ENCODE results near the gene RILPL2. TPM values are rescaled to one million over a fixed set of nuclear protein-coding genes. Genes with fewer than 3 reads are reported as not detected.

Gene RILPL2
- total and polyA plus RNA-seq, 2 of the 13 experiments (the other 11 are each of a cell fraction or from before 2014, with no cell fraction given), result 2.7 to 8.1 TPM

DNA sequence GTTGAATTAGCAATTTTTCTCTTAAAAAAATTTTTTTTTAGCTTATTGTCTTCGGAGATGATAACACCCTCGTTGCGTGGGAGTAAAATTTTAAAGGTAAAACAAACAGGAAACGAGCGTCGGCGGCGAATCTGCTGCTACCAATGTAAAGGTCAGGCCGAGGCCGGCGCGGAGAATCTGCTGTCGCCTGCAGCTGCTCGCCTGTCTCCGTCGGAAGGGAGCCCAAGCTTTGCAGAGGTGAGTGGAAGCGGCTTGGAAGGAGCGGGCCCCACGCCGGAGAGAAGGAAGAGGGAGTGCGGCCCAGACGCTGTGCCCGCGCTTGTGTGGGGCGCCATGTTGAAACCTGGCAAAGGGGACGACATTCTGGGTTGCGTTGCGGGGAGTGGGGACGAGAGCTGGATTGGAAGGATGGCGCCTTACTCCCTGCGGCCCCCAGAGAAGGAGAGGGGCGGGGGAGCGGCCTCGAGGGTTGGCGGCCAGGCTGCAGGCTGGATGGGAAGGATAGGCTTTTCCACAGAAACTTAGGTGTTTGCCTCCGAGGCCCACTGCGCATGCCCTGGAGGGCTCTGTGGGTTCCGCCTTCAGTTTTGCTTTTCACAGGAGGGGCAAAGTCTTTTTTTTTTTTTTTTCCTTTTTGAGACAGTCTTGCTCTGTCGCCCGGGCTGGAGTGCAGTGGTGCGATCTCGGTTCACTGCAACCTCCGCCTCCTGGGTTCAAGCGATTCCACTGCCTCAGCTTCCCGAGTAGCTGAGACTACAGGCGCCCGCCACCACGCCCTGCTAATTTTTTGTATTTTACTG, 21.7 kb upstream of the RILPL2 start, which contains the start of gene SNRNP35 (continued):
- TF ChIP-seq FOXK1 (CRISPR knock-in tag; IDR thresholded peaks at IDR 0.05; ENCODE audit: borderline replicate concordance, low read depth), result peak; percentile 57; the same call in 1 of the 2 replicates
- TF ChIP-seq, protein P1, sequence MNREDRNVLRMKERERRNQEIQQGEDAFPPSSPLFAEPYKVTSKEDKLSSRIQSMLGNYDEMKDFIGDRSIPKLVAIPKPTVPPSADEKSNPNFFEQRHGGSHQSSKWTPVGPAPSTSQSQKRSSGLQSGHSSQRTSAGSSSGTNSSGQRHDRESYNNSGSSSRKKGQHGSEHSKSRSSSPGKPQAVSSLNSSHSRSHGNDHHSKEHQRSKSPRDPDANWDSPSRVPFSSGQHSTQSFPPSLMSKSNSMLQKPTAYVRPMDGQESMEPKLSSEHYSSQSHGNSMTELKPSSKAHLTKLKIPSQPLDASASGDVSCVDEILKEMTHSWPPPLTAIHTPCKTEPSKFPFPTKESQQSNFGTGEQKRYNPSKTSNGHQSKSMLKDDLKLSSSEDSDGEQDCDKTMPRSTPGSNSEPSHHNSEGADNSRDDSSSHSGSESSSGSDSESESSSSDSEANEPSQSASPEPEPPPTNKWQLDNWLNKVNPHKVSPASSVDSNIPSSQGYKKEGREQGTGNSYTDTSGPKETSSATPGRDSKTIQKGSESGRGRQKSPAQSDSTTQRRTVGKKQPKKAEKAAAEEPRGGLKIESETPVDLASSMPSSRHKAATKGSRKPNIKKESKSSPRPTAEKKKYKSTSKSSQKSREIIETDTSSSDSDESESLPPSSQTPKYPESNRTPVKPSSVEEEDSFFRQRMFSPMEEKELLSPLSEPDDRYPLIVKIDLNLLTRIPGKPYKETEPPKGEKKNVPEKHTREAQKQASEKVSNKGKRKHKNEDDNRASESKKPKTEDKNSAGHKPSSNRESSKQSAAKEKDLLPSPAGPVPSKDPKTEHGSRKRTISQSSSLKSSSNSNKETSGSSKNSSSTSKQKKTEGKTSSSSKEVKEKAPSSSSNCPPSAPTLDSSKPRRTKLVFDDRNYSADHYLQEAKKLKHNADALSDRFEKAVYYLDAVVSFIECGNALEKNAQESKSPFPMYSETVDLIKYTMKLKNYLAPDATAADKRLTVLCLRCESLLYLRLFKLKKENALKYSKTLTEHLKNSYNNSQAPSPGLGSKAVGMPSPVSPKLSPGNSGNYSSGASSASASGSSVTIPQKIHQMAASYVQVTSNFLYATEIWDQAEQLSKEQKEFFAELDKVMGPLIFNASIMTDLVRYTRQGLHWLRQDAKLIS (CRISPR knock-in tag; IDR thresholded peaks at IDR 0.05), result no peak
- TF ChIP-seq, protein P2, sequence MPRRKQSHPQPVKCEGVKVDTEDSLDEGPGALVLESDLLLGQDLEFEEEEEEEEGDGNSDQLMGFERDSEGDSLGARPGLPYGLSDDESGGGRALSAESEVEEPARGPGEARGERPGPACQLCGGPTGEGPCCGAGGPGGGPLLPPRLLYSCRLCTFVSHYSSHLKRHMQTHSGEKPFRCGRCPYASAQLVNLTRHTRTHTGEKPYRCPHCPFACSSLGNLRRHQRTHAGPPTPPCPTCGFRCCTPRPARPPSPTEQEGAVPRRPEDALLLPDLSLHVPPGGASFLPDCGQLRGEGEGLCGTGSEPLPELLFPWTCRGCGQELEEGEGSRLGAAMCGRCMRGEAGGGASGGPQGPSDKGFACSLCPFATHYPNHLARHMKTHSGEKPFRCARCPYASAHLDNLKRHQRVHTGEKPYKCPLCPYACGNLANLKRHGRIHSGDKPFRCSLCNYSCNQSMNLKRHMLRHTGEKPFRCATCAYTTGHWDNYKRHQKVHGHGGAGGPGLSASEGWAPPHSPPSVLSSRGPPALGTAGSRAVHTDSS (CRISPR knock-in tag; conservative IDR thresholded peaks at IDR 0.05), result no peak
- TF ChIP-seq, protein P3, sequence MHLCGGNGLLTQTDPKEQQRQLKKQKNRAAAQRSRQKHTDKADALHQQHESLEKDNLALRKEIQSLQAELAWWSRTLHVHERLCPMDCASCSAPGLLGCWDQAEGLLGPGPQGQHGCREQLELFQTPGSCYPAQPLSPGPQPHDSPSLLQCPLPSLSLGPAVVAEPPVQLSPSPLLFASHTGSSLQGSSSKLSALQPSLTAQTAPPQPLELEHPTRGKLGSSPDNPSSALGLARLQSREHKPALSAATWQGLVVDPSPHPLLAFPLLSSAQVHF (CRISPR knock-in tag; IDR thresholded peaks at IDR 0.05), result no peak
- TF ChIP-seq, protein P4, sequence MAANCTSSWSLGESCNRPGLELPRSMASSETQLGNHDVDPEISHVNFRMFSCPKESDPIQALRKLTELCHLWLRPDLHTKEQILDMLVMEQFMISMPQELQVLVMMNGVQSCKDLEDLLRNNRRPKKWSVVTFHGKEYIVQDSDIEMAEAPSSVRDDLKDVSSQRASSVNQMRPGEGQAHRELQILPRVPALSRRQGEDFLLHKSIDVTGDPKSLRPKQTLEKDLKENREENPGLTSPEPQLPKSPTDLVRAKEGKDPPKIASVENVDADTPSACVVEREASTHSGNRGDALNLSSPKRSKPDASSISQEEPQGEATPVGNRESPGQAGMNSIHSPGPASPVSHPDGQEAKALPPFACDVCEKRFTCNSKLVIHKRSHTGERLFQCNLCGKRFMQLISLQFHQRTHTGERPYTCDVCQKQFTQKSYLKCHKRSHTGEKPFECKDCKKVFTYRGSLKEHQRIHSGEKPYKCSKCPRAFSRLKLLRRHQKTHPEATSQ (CRISPR knock-in tag; IDR thresholded peaks at IDR 0.05; ENCODE audit: borderline replicate concordance), result no peak
- TF ChIP-seq, protein P5, sequence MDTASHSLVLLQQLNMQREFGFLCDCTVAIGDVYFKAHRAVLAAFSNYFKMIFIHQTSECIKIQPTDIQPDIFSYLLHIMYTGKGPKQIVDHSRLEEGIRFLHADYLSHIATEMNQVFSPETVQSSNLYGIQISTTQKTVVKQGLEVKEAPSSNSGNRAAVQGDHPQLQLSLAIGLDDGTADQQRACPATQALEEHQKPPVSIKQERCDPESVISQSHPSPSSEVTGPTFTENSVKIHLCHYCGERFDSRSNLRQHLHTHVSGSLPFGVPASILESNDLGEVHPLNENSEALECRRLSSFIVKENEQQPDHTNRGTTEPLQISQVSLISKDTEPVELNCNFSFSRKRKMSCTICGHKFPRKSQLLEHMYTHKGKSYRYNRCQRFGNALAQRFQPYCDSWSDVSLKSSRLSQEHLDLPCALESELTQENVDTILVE (CRISPR knock-in tag; IDR thresholded peaks at IDR 0.05), result peak; percentile 77
- TF ChIP-seq ZNF75D (CRISPR knock-in tag; IDR thresholded peaks at IDR 0.05; ENCODE audit: borderline replicate concordance), result no peak
- TF ChIP-seq ISX (CRISPR knock-in tag; conservative IDR thresholded peaks at IDR 0.05), result no peak
- TF ChIP-seq EHMT2 (IDR thresholded peaks at IDR 0.05; ENCODE audit: borderline replicate concordance, low read depth, low read length), result no peak
- peak; percentile 37; the same call in 1 of the 2 replicates for TF ChIP-seq ZNF747 (CRISPR knock-in tag; IDR thresholded peaks at IDR 0.05; ENCODE audit: borderline replicate concordance)
- peak; percentile 95 for TF ChIP-seq ZNF777 (CRISPR knock-in tag; IDR thresholded peaks at IDR 0.05)
- TF ChIP-seq, protein P6, sequence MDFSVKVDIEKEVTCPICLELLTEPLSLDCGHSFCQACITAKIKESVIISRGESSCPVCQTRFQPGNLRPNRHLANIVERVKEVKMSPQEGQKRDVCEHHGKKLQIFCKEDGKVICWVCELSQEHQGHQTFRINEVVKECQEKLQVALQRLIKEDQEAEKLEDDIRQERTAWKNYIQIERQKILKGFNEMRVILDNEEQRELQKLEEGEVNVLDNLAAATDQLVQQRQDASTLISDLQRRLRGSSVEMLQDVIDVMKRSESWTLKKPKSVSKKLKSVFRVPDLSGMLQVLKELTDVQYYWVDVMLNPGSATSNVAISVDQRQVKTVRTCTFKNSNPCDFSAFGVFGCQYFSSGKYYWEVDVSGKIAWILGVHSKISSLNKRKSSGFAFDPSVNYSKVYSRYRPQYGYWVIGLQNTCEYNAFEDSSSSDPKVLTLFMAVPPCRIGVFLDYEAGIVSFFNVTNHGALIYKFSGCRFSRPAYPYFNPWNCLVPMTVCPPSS (IDR thresholded peaks at IDR 0.05), result no peak
- TF ChIP-seq, protein P7, sequence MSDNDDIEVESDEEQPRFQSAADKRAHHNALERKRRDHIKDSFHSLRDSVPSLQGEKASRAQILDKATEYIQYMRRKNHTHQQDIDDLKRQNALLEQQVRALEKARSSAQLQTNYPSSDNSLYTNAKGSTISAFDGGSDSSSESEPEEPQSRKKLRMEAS (IDR thresholded peaks at IDR 0.05), result peak; percentile 84
- 0 out of 2 replicates have a peak, but pooled peaks have one; percentile 10 for TF ChIP-seq ADNP (CRISPR knock-in tag; IDR thresholded peaks at IDR 0.05)
- TF ChIP-seq ARNT2 (CRISPR knock-in tag; IDR thresholded peaks at IDR 0.05; ENCODE audit: low read depth), result peak; percentile 73; the same call in 1 of the 2 replicates
- no peak for TF ChIP-seq FOXP1 (IDR thresholded peaks at IDR 0.05)
- TF ChIP-seq FOXP1 (CRISPR knock-in tag; IDR thresholded peaks at IDR 0.05), result no peak

Measured in HepG2 (cell line).